SK-N-SH treated with all-trans-retinoic acid at 6 μM for 48 hours (cell line): ENCODE results near the gene TEX28.

Source experiments
- ATAC-seq: fragments of 200-7000 bp; cut with Tn5 transposase; 3 replicates; pipeline ENCODE4 v1.9.1; 2020; ENCODE audit warnings: mild to moderate bottlenecking, moderate library complexity
- ARNTL ChIP-seq: fragments of 450-650 bp; formaldehyde crosslinking; IDR thresholded peaks from 2 replicates; pipeline ENCODE4 v1.5.0; 2020; ENCODE audit warnings: low read depth, mild to moderate bottlenecking, moderate library complexity, borderline replicate concordance
- BACH2 ChIP-seq: fragments of 250-450 bp; sonication (Bioruptor Pico); IDR thresholded peaks from 2 replicates; pipeline ENCODE4 v1.9.0; 2021; ENCODE audit warnings: mild to moderate bottlenecking, borderline replicate concordance
- CSDC2 ChIP-seq: fragments of 250-450 bp; sonication (Bioruptor Pico); IDR thresholded peaks from 2 replicates; pipeline ENCODE4 v1.5.0; 2020; ENCODE audit warnings: mild to moderate bottlenecking, moderate library complexity
- ESRRG ChIP-seq: fragments of 250-450 bp; sonication (Bioruptor Pico); IDR thresholded peaks from 2 replicates; pipeline ENCODE4 v1.6.1; 2021; ENCODE audit warnings: mild to moderate bottlenecking
- GLIS3 ChIP-seq: fragments of 250-450 bp; sonication (Bioruptor Pico); IDR thresholded peaks from 2 replicates; pipeline ENCODE4 v1.5.0; 2020; ENCODE audit warnings: mild to moderate bottlenecking, moderate library complexity
- ISL1 ChIP-seq: fragments of 250-450 bp; sonication (Bioruptor Pico); IDR thresholded peaks from 2 replicates; pipeline ENCODE4 v2.1.2; 2022; ENCODE audit warnings: mild to moderate bottlenecking, moderate library complexity
- OSR1 ChIP-seq: fragments of 250-450 bp; sonication (Bioruptor Pico); IDR thresholded peaks from 2 replicates; pipeline ENCODE4 v1.8.0; 2022; ENCODE audit warnings: moderate library complexity, mild to moderate bottlenecking, inconsistent platforms
- PPARA ChIP-seq: fragments of 250-450 bp; sonication (Bioruptor Pico); IDR thresholded peaks from 2 replicates; pipeline ENCODE4 v1.5.0; 2020; ENCODE audit warnings: mild to moderate bottlenecking, borderline replicate concordance
- RARB ChIP-seq: fragments of 250-450 bp; sonication (Bioruptor Pico); IDR thresholded peaks from 2 replicates; pipeline ENCODE4 v1.8.0; 2021; ENCODE audit warnings: mild to moderate bottlenecking, moderate library complexity
- SNAI2 ChIP-seq: fragments of 250-450 bp; sonication (Bioruptor Pico); IDR thresholded peaks from 2 replicates; pipeline ENCODE4 v1.5.0; 2020; ENCODE audit warnings: mild to moderate bottlenecking, moderate library complexity
- TCF4 ChIP-seq: fragments of 250-450 bp; sonication (Bioruptor Pico); IDR thresholded peaks from 2 replicates; pipeline ENCODE4 v1.8.0; 2021; ENCODE audit warnings: mild to moderate bottlenecking, moderate library complexity, borderline replicate concordance
- TOX ChIP-seq: fragments of 250-450 bp; sonication (Bioruptor Pico); IDR thresholded peaks from 2 replicates; pipeline ENCODE4 v1.8.0; 2021; ENCODE audit warnings: mild to moderate bottlenecking, moderate library complexity, borderline replicate concordance
- ZC3H10 ChIP-seq: fragments of 250-450 bp; sonication (Bioruptor Pico); IDR thresholded peaks from 2 replicates; pipeline ENCODE4 v1.5.1; 2021; ENCODE audit warnings: mild to moderate bottlenecking, moderate library complexity
- ZFP3 ChIP-seq: fragments of 250-450 bp; sonication (Bioruptor Pico); IDR thresholded peaks from 2 replicates; pipeline ENCODE4 v1.5.0; 2020; ENCODE audit warnings: mild to moderate bottlenecking, moderate library complexity
- ZNF565 ChIP-seq: fragments of 450-650 bp; formaldehyde crosslinking; conservative IDR thresholded peaks from 2 replicates; pipeline ENCODE4 v1.5.0; 2020; ENCODE audit warnings: low read depth, mild to moderate bottlenecking, moderate library complexity
- ZNF70 ChIP-seq: fragments of 450-650 bp; formaldehyde crosslinking; IDR thresholded peaks from 2 replicates; pipeline ENCODE4 v1.5.0; 2020; ENCODE audit warnings: mild to moderate bottlenecking, moderate library complexity
- ZNF8 ChIP-seq: fragments of 450-650 bp; formaldehyde crosslinking; IDR thresholded peaks from 2 replicates; pipeline ENCODE4 v1.5.0; 2020; ENCODE audit warnings: mild to moderate bottlenecking, moderate library complexity
- TF ChIP-seq, protein P1 (sequence below): fragments of 250-450 bp; sonication (Bioruptor Pico); IDR thresholded peaks from 2 replicates; pipeline ENCODE4 v1.5.1; 2020; ENCODE audit warnings: low read depth, mild to moderate bottlenecking, moderate library complexity
- TF ChIP-seq, protein P2 (sequence below): fragments of 250-450 bp; sonication (Bioruptor Pico); IDR thresholded peaks from 2 replicates; pipeline ENCODE4 v1.8.0; 2020; ENCODE audit warnings: mild to moderate bottlenecking, moderate library complexity, borderline replicate concordance
- TF ChIP-seq, protein P3 (sequence below): fragments of 250-450 bp; sonication (Bioruptor Pico); IDR thresholded peaks from 2 replicates; pipeline ENCODE4 v1.5.1; 2021; ENCODE audit warnings: mild to moderate bottlenecking, moderate library complexity
- TF ChIP-seq, protein P4 (sequence below): fragments of 250-450 bp; sonication (Bioruptor Pico); IDR thresholded peaks from 2 replicates; pipeline ENCODE4 v1.8.0; 2021; ENCODE audit warnings: low read depth, mild to moderate bottlenecking, moderate library complexity, borderline replicate concordance
- TF ChIP-seq, protein P5 (sequence below): fragments of 250-450 bp; sonication (Bioruptor Pico); IDR thresholded peaks from 2 replicates; pipeline ENCODE4 v1.5.0; 2020; ENCODE audit warnings: mild to moderate bottlenecking, moderate library complexity

TEX28 gene

DNA sequence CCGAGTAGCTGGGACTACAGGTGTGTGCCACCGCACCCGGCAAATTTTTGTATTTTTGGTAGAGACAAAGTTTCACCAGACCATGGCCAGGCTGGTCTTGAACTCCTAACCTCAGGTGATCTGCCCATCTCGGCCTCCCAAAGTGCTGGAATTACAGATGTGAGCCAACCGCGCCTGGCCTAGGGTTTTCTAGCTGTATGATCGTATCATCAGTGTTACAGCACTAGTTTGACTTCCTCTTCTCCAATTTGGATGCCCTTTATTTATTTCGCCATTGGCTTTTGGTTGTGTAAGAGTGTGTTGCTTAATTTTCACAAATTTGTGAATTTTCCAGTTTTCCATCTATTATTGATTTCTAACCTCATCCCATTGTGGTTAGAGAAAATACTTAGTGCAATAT lies 5.9 kb upstream of the TEX28 start:
- ATAC-seq, result no peak
- TF ChIP-seq TOX, result no peak
- TF ChIP-seq ZNF8 (CRISPR knock-in tag), result no peak
- no peak for TF ChIP-seq ESRRG (CRISPR knock-in tag)
- TF ChIP-seq, protein P1, sequence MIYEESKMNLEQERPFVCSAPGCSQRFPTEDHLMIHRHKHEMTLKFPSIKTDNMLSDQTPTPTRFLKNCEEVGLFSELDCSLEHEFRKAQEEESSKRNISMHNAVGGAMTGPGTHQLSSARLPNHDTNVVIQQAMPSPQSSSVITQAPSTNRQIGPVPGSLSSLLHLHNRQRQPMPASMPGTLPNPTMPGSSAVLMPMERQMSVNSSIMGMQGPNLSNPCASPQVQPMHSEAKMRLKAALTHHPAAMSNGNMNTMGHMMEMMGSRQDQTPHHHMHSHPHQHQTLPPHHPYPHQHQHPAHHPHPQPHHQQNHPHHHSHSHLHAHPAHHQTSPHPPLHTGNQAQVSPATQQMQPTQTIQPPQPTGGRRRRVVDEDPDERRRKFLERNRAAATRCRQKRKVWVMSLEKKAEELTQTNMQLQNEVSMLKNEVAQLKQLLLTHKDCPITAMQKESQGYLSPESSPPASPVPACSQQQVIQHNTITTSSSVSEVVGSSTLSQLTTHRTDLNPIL, result no peak
- no peak for TF ChIP-seq ZNF70 (CRISPR knock-in tag)
- TF ChIP-seq, protein P2, sequence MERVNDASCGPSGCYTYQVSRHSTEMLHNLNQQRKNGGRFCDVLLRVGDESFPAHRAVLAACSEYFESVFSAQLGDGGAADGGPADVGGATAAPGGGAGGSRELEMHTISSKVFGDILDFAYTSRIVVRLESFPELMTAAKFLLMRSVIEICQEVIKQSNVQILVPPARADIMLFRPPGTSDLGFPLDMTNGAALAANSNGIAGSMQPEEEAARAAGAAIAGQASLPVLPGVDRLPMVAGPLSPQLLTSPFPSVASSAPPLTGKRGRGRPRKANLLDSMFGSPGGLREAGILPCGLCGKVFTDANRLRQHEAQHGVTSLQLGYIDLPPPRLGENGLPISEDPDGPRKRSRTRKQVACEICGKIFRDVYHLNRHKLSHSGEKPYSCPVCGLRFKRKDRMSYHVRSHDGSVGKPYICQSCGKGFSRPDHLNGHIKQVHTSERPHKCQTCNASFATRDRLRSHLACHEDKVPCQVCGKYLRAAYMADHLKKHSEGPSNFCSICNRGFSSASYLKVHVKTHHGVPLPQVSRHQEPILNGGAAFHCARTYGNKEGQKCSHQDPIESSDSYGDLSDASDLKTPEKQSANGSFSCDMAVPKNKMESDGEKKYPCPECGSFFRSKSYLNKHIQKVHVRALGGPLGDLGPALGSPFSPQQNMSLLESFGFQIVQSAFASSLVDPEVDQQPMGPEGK, result no peak
- TF ChIP-seq, protein P3, sequence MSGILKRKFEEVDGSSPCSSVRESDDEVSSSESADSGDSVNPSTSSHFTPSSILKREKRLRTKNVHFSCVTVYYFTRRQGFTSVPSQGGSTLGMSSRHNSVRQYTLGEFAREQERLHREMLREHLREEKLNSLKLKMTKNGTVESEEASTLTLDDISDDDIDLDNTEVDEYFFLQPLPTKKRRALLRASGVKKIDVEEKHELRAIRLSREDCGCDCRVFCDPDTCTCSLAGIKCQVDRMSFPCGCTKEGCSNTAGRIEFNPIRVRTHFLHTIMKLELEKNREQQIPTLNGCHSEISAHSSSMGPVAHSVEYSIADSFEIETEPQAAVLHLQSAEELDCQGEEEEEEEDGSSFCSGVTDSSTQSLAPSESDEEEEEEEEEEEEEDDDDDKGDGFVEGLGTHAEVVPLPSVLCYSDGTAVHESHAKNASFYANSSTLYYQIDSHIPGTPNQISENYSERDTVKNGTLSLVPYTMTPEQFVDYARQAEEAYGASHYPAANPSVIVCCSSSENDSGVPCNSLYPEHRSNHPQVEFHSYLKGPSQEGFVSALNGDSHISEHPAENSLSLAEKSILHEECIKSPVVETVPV, result no peak
- TF ChIP-seq CSDC2 (CRISPR knock-in tag), result no peak
- TF ChIP-seq ZC3H10 (CRISPR knock-in tag), result no peak
- TF ChIP-seq, protein P4, sequence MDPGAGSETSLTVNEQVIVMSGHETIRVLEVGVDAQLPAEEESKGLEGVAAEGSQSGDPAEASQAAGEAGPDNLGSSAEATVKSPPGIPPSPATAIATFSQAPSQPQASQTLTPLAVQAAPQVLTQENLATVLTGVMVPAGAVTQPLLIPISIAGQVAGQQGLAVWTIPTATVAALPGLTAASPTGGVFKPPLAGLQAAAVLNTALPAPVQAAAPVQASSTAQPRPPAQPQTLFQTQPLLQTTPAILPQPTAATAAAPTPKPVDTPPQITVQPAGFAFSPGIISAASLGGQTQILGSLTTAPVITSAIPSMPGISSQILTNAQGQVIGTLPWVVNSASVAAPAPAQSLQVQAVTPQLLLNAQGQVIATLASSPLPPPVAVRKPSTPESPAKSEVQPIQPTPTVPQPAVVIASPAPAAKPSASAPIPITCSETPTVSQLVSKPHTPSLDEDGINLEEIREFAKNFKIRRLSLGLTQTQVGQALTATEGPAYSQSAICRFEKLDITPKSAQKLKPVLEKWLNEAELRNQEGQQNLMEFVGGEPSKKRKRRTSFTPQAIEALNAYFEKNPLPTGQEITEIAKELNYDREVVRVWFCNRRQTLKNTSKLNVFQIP (CRISPR knock-in tag), result no peak
- TF ChIP-seq PPARA (CRISPR knock-in tag), result no peak

DNA sequence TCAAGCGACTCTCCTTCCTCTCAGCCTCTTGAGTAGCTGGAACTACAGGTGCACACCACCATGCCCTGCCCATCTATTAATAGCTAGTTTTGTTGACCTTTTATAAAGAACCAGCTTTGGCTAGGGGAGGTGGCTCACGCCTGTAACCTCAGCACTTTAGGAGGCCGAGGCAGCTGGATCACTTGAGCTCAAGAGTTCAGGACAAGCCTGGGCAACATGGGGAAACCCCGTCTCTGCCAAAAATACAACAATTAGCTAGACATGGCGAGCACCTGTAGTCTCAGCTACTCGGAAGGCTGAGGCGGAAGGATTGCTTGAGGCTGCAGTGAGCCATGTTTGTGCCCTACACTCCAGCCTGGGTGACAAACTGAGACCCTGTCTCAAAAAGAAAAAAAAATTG lies 3.4 kb upstream of the TEX28 start:
- no peak for ATAC-seq

More for the DNA sequence above, 3.4 kb upstream of the TEX28 start:
- TF ChIP-seq RARB (CRISPR knock-in tag) (no peak), ZFP3 (CRISPR knock-in tag) (no peak), GLIS3 (CRISPR knock-in tag) (no peak), PPARA (CRISPR knock-in tag) (no peak), CSDC2 (CRISPR knock-in tag) (no peak), SNAI2 (CRISPR knock-in tag) (no peak), BACH2 (no peak), ZNF8 (CRISPR knock-in tag) (no peak), TCF4 (CRISPR knock-in tag) (no peak), ESRRG (CRISPR knock-in tag) (no peak), ARNTL (CRISPR knock-in tag) (no peak), ZNF565 (CRISPR knock-in tag) (no peak), ISL1 (no peak), TOX (no peak), OSR1 (CRISPR knock-in tag) (no peak)
- TF ChIP-seq, protein P4 (CRISPR knock-in tag), result no peak
- TF ChIP-seq, protein P3, result no peak
- TF ChIP-seq, protein P1, result no peak
- TF ChIP-seq, protein P2, result no peak
- TF ChIP-seq, protein P5, sequence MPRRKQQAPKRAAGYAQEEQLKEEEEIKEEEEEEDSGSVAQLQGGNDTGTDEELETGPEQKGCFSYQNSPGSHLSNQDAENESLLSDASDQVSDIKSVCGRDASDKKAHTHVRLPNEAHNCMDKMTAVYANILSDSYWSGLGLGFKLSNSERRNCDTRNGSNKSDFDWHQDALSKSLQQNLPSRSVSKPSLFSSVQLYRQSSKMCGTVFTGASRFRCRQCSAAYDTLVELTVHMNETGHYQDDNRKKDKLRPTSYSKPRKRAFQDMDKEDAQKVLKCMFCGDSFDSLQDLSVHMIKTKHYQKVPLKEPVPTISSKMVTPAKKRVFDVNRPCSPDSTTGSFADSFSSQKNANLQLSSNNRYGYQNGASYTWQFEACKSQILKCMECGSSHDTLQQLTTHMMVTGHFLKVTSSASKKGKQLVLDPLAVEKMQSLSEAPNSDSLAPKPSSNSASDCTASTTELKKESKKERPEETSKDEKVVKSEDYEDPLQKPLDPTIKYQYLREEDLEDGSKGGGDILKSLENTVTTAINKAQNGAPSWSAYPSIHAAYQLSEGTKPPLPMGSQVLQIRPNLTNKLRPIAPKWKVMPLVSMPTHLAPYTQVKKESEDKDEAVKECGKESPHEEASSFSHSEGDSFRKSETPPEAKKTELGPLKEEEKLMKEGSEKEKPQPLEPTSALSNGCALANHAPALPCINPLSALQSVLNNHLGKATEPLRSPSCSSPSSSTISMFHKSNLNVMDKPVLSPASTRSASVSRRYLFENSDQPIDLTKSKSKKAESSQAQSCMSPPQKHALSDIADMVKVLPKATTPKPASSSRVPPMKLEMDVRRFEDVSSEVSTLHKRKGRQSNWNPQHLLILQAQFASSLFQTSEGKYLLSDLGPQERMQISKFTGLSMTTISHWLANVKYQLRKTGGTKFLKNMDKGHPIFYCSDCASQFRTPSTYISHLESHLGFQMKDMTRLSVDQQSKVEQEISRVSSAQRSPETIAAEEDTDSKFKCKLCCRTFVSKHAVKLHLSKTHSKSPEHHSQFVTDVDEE (CRISPR knock-in tag), result no peak
- TF ChIP-seq, all 23 proteins: peak for 0
